AG04449 (cell line): Measurements from ENCODE around the gene RIN2.
"Not testable (repeated sequence)": the region's sequence is repeated elsewhere in the genome, so short reads cannot be mapped to it uniquely, and the experiment has no call there.

ENCODE experiments used
- CTCF ChIA-PET: fragments of 350-600 bp; formaldehyde crosslinking; extraction: SDS; loops from one replicate; lab custom pipeline; 2021; ENCODE audit warnings: antibody characterized with exemption; lab: Yijun Ruan, JAX
- POLR2A ChIA-PET: fragments of 400-600, 350-600 bp; formaldehyde crosslinking; extraction: SDS; loops from one replicate; lab custom pipeline; 2020; ENCODE audit warnings: antibody characterized with exemption, inconsistent platforms; lab: Yijun Ruan, JAX
- DNase-seq: peaks from one replicate; pipeline ENCODE4 v3.0.0-alpha.2; 2010; ENCODE audit warnings: low read depth, low spot score
- H3K4me3 ChIP-seq: 2 replicates; pipeline ENCODE4 v1.5.1; 2011; ENCODE audit warnings: low read depth, mild to moderate bottlenecking, control low read depth, low read length
- CTCF ChIP-seq: IDR thresholded peaks from one replicate; pipeline ENCODE4 v1.5.1; 2011; ENCODE audit warnings: mild to moderate bottlenecking, moderate library complexity, low read length, control low read depth, inconsistent platforms; ENCODE audit not compliant: insufficient read depth; ENCODE audit errors: missing control alignments

RIN2 gene

GRCh38 chr20:19794941-19795340 is 36.9 kb downstream of the RIN2 start:
- no peak for TF ChIP-seq CTCF
- no peak for DNase-seq
- ChIA-PET CTCF (interaction anchor here (1.4 kb wide), 1 partner anchor 9 kb away, joined by 5 read pairs; no protein-coding TSS in a partner anchor), POLR2A (no interaction called here)
- no peak overlapping the region for H3K4me3 ChIP-seq

- POLR2A ChIA-PET, result interaction anchor here (1.0 kb wide), 1 partner anchor 16 kb away, joined by 3 read pairs; no protein-coding TSS in a partner anchor
- CTCF ChIA-PET, result interaction anchor here (1.1 kb wide), 1 partner anchor 13 kb away, joined by 3 read pairs; no protein-coding TSS in a partner anchor
These were observed 41.3 kb downstream of the RIN2 start for GRCh38 chr20:19799325-19799724.

DNA sequence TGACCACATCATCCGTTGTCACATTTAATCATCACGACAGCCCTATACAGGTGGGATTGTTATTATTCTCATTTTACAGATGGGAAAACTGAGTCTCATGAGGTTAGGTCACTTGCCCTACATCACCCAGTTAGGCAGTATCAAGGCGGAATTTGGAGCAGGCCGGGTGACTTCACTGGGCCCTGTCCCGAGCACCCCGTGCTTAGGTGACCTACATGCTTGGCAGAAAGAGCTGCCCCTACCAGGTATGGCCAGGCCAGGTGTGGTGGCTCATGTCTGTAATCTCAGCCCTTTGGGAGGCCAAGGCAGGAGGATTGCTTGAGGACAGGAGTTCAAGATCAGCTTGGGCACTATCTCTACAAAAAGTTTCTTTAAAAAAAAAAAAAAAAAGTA is 44.0 kb downstream of the RIN2 start:
- ChIA-PET POLR2A (no interaction called here), CTCF (interaction anchor here (1.0 to 1.4 kb wide), 2 partner anchors 109 to 115 kb away, joined by 4 read pairs; no protein-coding TSS in a partner anchor)
- no peak for DNase-seq
- H3K4me3 ChIP-seq, result no peak overlapping the region
- TF ChIP-seq CTCF, result no peak

More at GRCh38 chr20:19799325-19799724, 41.3 kb downstream of the RIN2 start:
- no peak for DNase-seq
- TF ChIP-seq CTCF, result no peak
- H3K4me3 ChIP-seq, result no peak overlapping the region

DNA sequence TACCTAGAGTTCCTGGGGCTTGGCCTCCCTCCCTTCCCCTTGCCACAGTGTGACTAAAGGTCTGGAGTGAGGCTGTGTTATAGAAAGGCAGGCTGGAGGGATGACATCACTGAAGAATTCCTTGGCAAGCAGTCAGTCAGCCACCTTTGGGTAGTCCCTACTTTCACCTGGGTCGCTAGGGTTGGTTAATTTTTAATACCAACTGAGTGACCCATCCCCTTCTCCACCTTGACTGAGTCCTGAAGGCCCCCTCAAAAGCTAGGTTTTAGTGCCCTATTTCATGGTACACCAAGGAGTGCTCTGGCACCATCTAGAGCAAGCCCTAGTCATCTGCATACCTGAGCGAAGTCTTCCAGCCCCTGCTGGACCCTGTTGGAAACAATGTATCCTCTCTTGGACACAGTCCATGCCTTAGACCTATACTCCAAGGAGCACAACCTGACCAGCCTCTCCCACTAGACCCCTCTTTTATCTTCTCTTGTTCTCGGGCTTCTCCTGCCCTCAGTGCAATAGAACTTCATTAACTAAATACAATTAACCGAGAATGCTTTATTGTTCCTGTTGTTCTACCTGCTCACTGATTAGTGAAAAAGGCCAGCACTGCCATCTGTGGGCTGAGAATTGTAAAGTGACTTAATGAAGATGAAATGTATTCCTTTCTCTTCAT is 44.6 kb downstream of the RIN2 start:
- ChIA-PET POLR2A (no interaction called here), CTCF (interaction anchor here (1.0 to 1.4 kb wide), 2 partner anchors 110 to 116 kb away, joined by 4 read pairs; no protein-coding TSS in a partner anchor)
- no peak for DNase-seq
- no peak for TF ChIP-seq CTCF
- no peak overlapping the region for H3K4me3 ChIP-seq

- POLR2A ChIA-PET, DNase-seq, H3K4me3 ChIP-seq: not testable (repeated sequence)
- CTCF ChIA-PET, result interaction anchor here (0.7 to 1.2 kb wide), 2 partner anchors 189 to 211 kb away, joined by 3 to 4 read pairs; partner anchors contain the start of gene NAA20
These were observed 48.2 kb downstream of the RIN2 start for GRCh38 chr20:19806276-19806675.

- CTCF ChIA-PET, result interaction anchor here (0.7 to 1.2 kb wide), 2 partner anchors 188 to 211 kb away, joined by 3 to 4 read pairs; partner anchors contain the start of gene NAA20
- POLR2A ChIA-PET, result no interaction called here
- no peak overlapping the region for H3K4me3 ChIP-seq
- TF ChIP-seq CTCF, result no peak
- DNase-seq, result no peak
These were observed 48.7 kb downstream of the RIN2 start for GRCh38 chr20:19806806-19807190.
